Measurements from ENCODE around the gene PARP12.

GRCh38 chr7:139998572-139998971 lies 64.2 kb downstream of the PARP12 start:
- TF ChIP-seq EZH2phosphoT487 (IDR thresholded peaks at IDR 0.05; ENCODE audit: insufficient read depth, low read depth) (no peak), EZH2 (IDR thresholded peaks at IDR 0.05; ENCODE audit: insufficient read depth, poor library complexity, severe bottlenecking) (no peak)

Data from GM23248 (cell line).